GM18519 (cell line): ENCODE data around the gene HOXA10.

Source experiments
- ATAC-seq: cut with Tn5 transposase; IDR thresholded peaks from one replicate; pipeline ENCODE4 v1.9.1; 2021; ENCODE audit warnings: mild to moderate bottlenecking, moderate library complexity; ENCODE audit not compliant: unreplicated experiment, low FRiP score

Gene HOXA10

GRCh38 chr7:27168265-27168947 is 5.7 kb downstream of the HOXA10 start:
- ATAC-seq = no peak

GRCh38 chr7:27167916-27168264 is 6.2 kb downstream of the HOXA10 start:
- ATAC-seq = no peak

GRCh38 chr7:27166531-27167505 is 7.3 kb downstream of the HOXA10 start:
- ATAC-seq = no peak

GRCh38 chr7:27165996-27166530 is 8.1 kb downstream of the HOXA10 start:
- no peak for ATAC-seq

DNA sequence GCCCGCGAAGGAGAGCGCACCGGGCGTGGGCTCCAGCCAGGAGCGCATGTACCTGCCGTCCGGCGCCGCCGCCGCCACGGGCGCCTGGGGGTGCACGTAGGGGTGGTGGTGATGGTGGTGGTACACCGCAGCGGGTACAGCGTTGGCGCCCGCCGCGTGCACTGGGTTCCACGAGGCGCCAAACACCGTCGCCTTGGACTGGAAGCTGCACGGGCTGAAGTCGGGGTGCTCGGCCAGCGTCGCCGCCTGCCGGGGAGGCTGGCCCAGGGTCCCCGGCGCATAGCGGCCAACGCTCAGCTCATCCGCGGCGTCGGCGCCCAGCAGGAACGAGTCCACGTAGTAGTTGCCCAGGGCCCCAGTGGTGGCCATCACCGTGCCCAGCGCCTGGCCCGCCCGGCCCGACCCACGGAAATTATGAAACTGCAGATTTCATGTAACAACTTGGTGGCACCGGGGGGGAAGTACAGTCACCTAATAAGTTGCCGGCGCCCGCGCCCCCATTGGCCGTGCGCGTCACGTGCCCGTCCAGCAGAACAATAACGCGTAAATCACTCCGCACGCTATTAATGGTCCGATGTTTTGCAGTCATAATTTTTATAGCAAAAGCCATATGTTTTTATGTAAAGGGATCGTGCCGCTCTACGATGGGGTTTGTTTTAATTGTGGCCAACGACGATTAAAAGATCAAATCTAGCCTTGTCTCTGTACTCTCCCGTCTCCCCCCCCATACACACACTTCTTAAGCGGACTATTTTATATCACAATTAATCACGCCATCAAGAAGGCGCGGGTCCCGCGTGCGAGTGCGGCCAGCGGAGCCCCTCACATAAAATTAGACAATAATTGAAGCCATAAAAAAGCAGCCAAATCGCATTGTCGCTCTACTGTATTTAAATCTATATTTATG is 8.8 kb downstream of the HOXA10 start, which contains the start of gene HOXA9:
Gene HOXA9, minus strand, starts transcription at position 449 of the 907 bp plus-strand sequence. Its CDS starts 80 bp downstream, at position 369.
- ATAC-seq = no peak

DNA sequence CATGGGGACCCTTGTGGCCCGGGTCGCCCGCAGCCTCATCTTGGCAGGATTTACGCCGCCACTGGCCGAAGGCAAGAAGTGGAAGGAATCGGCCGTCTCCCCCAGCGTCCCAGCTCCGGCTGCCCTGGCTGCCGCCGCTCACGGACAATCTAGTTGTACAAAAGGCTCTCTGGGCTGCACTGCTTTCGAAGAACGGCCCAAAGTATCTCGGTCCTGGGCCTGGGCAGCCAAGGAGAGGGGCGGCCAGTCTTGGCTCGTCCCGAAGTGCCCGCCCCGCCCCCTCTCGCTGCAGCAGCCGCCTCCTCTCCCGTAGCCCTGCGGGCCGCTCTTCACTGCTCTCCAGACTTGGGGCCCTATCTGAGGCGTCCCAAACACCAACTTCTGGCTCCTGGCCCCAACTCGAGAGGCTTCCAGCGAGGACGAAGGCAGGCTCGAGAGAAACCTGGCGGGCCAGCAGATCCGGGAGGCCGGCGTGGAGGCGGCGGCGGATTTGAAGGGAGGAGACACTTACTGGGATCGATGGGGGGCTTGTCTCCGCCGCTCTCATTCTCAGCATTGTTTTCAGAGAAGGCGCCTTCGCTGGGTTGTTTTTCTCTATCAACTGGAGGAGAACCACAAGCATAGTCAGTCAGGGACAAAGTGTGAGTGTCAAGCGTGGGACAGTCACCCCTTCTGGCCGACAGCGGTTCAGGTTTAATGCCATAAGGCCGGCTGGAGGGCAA is 9.6 kb downstream of the HOXA10 start:
- ATAC-seq = no peak

- ATAC-seq = no peak
These were observed 10.1 kb downstream of the HOXA10 start for GRCh38 chr7:27164045-27164366.

GRCh38 chr7:27163288-27164044 is 10.7 kb downstream of the HOXA10 start:
- ATAC-seq = no peak

- no peak for ATAC-seq
These were observed 11.4 kb downstream of the HOXA10 start for GRCh38 chr7:27162561-27163287.

DNA sequence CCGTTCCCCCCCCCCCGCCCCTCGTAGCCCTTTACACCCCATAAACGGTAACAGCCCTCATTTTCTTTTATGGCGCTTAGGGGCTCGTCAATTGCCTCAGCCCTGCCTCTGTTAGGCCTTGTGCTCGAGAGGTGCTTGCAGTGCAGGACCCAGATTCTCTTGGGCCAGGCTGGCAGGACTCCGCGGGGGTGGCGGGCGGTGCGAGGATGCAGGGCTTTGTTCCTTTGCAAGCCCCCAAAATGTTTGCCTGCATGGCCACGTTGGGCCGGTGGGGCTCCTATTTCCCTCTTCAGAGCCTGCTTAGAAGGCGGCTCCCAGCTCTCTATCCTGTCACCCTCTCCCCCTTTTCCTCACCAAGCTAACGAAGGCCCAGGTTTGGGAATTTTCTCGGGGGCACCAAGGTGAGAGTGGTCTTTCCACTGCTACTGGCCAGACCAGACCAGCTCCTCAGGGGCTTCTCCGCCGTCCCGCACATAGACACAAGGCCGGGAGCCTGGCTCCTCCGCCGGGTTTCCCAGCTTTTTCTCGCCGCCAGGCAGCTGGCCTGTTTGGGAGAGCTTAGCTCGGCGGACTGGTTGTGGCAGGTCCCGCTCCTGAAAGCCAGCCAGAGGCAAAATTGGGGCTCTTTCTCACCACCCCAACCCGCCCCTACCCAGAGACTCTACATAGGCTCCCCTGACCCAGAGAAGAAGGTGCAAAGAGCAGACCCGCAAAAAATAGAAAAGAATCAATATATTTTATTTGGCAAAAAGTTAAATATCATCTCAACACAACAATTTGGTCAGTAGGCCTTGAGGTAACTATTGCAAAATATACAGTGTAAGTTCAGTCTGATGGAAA is 12.2 kb downstream of the HOXA10 start:
- ATAC-seq = no peak

GRCh38 chr7:27161214-27161720 is 12.9 kb downstream of the HOXA10 start:
- no peak for ATAC-seq

GRCh38 chr7:27160546-27161213 is 13.4 kb downstream of the HOXA10 start:
- ATAC-seq = peak; percentile 39

DNA sequence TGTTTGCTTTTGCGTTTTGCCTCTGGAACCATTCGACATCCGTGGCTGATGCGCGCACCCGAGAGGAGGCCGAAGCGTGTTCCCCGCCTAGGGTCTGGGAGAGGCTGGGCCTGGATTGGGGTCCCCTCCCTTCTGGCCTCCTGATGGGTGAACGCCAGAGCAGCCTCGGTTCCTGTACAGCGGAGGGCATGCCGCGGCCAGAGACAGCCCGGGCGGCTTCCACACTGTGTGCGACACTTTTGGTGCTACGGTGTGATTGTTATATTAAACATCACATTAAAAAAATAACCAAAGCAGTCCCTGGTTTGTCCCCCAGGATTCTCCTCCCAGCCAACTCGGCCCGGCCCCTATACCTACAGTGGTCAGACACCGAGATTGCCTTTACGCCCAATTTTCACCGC is 14.0 kb downstream of the HOXA10 start:
- no peak for ATAC-seq

GRCh38 chr7:27159266-27160144 is 14.6 kb downstream of the HOXA10 start:
- ATAC-seq = no peak

DNA sequence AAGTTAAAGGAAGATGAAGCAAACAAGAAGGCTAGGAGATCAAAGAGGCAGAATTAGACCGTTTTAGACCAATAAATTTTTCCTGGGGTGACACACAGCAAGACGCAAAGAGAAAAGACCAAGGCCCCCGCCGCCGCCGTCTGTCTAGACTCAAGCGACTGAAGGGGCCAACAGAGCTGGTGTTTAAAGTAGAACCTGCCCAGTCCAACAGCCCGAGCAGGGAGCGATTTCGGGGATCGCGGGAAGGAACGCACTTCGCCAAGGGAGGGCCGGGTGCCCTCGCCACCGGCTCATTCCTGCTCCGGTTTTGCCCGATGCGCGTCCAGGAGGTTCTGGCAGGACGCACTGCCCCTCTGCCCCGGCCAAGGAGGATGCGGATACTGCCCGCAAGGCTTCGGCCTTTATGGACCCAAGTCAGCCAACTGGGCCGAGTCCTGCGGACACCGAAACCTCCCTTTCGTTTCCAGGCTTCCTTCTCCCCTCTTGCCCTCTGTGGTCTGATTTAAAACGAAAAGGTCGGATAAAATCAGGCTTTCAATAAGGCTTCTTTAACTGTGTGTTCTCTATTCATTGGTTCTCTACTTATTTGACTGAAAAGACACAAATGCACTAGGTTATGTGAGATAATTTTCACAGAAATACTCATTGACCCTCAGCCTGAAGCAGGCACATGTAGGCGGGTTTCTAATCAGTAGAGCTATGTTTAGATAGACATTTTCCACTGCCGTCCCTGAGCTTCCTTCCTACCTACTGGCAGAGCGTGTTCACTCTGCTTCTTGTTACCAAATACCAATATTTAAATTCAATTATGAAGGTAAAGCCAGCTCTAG is 15.5 kb downstream of the HOXA10 start:
- no peak for ATAC-seq
